ENCODE data around the gene TMEM40. TPM values are rescaled to one million over a fixed set of nuclear protein-coding genes. Genes with fewer than 3 reads are reported as not detected.

Gene TMEM40
- total RNA-seq, 1 experiment from 2014 or later, result not detected

- H3K23me2 ChIP-seq (ENCODE audit: insufficient read length, low read depth, low read length, poor library complexity, severe bottlenecking), result no peaks in the 10 kb centered on the region
- no peak overlapping the region for H2BK20ac ChIP-seq (ENCODE audit: low read depth, low read length, poor library complexity, severe bottlenecking)
- H3K27me3 Mint-ChIP-seq (ENCODE audit: low read depth), result peaks cover 3% of the 10 kb centered on the region
- H4K91ac ChIP-seq (ENCODE audit: insufficient read length, low read depth, low read length), result no peak overlapping the region
- no peak for TF ChIP-seq CTCF (conservative IDR thresholded peaks at IDR 0.05)
- H4K20me1 ChIP-seq (ENCODE audit: control insufficient read depth, insufficient read depth, insufficient read length), result no peaks in the 10 kb centered on the region
- no peak overlapping the region for H3K4ac ChIP-seq (ENCODE audit: low read depth, low read length)
- H3K27ac ChIP-seq (ENCODE audit: insufficient read length, low read depth, low read length), result no peak overlapping the region
- no peak overlapping the region for H4K8ac ChIP-seq (replicated peaks; ENCODE audit: insufficient read length, low read depth, low read length)
- no peak overlapping the region for H3K23ac ChIP-seq (ENCODE audit: insufficient read length, low read depth, low read length)
- H3K27ac Mint-ChIP-seq, result peak overlapping the region in 2 of 3 experiments; percentile 1 to 7; a peak in 2 of 7 replicates
- H2BK12ac ChIP-seq (ENCODE audit: insufficient read length, low read depth, low read length), result no peak overlapping the region
- H3K79me2 ChIP-seq (ENCODE audit: insufficient read depth, low read length), result no peaks in the 10 kb centered on the region
- no peaks in the 10 kb centered on the region for H3K27me3 ChIP-seq (ENCODE audit: insufficient read depth, low read length)
- no peak overlapping the region for H4K5ac ChIP-seq (ENCODE audit: insufficient read length, low read depth, low read length)
- H3K4me1 ChIP-seq (ENCODE audit: insufficient read depth, low read length), result no peaks in the 10 kb centered on the region
- no peak overlapping the region for H3K56ac ChIP-seq (ENCODE audit: insufficient read length, low read depth, low read length)
- H3K18ac ChIP-seq (ENCODE audit: insufficient read length, low read depth, low read length), result no peak overlapping the region
- no peak for DNase-seq
- no peak overlapping the region for H3K9ac ChIP-seq (ENCODE audit: extremely low read depth, insufficient read length, low read length)
- H3K14ac ChIP-seq (ENCODE audit: insufficient read depth, low read length), result no peak overlapping the region
- no peaks in the 10 kb centered on the region for H3K36me3 Mint-ChIP-seq (ENCODE audit: insufficient read depth in 1 of 3, low read depth in 3 of 3)
- H2BK120ac ChIP-seq (ENCODE audit: low read depth, low read length, poor library complexity, severe bottlenecking), result no peak overlapping the region
- no peak overlapping the region for H2BK15ac ChIP-seq (ENCODE audit: low read depth, low read length)
- H2BK5ac ChIP-seq (ENCODE audit: insufficient read length, low read length), result no peak overlapping the region
- H2AFZ ChIP-seq (ENCODE audit: low read length), result no peak overlapping the region
- no peak overlapping the region for H2AK5ac ChIP-seq (ENCODE audit: insufficient read length, low read length)
- H3K9me3 ChIP-seq (ENCODE audit: control insufficient read depth, low read depth, low read length), result no peaks in the 10 kb centered on the region
- H3K79me1 ChIP-seq (ENCODE audit: insufficient read depth, low read depth, low read length, poor library complexity, severe bottlenecking), result no peaks in the 10 kb centered on the region
- no peak overlapping the region for H3K4me3 Mint-ChIP-seq
- no CpG with 5 or more reads among the region's 5 CpGs for WGBS (ENCODE audit: extremely low coverage, insufficient read length, low lambda C conversion rate)
- H3K9me3 Mint-ChIP-seq, result no peaks in the 10 kb centered on the region; a peak in 1 of 5 replicates
- no peak overlapping the region for H3K4me2 ChIP-seq (ENCODE audit: insufficient read depth, insufficient read length, low read length)
- no peak overlapping the region for H3T11ph ChIP-seq (ENCODE audit: low read length)
- peaks cover 12% of the 10 kb centered on the region in 2 experiments for H3K4me1 Mint-ChIP-seq
Observed at GRCh38 chr3:12742330-12743107, 16.5 kb downstream of the TMEM40 start.

Data from H9 (cell line).